Uterus (tissue), 4 donors: Measurements from ENCODE around the gene ALG12. TPM values are rescaled to one million over a fixed set of nuclear protein-coding genes. Genes with fewer than 3 reads are reported as not detected.

Experiments
- DNase-seq, 2 donors: peaks; one replicate each; pipeline ENCODE4 v3.0.0-alpha.2; 2019 to 2020
- H3K27ac ChIP-seq, 2 donors: fragments of 200-600 bp; sonication (generic); 1 replicate in 1 of 2; 2 replicates in 1 of 2; pipeline ENCODE4 v1.5.1; 2016 to 2018
- H3K27me3 ChIP-seq, 2 donors: fragments of 200-600 bp; sonication (generic); one replicate each; pipeline ENCODE4 v1.5.1; 2018 to 2019; ENCODE audit warnings: control low read depth in 1 of 2
- H3K36me3 ChIP-seq, 2 donors: fragments of 200-600 bp; sonication (generic); one replicate each; pipeline ENCODE4 v1.5.1; 2019; ENCODE audit warnings: control low read depth in 1 of 2
- H3K4me1 ChIP-seq, 2 donors: fragments of 200-600 bp; sonication (generic); one replicate each; pipeline ENCODE4 v1.5.1; 2018 to 2019; ENCODE audit warnings: control low read depth in 1 of 2
- H3K4me3 ChIP-seq, 2 donors: fragments of 200-600 bp; sonication (generic); 1 replicate in 1 of 2; 2 replicates in 1 of 2; pipeline ENCODE4 v1.5.1; 2018 to 2019; ENCODE audit warnings: mild to moderate bottlenecking in 1 of 2
- H3K9me3 ChIP-seq, 2 donors: fragments of 200-600 bp; sonication (generic); one replicate each; pipeline ENCODE4 v1.5.1; 2019; ENCODE audit warnings: control low read depth in 1 of 2
- CTCF ChIP-seq, 4 experiments: fragments of 200-600 bp in 2 of 4; fragments of 450-650 bp in 2 of 4; sonication (generic) in 2 of 4; IDR thresholded peaks; one replicate each; pipeline ENCODE4 v1.5.1; 2016 to 2019; ENCODE audit warnings: antibody characterized with exemption in 4 of 4, mild to moderate bottlenecking in 2 of 4, moderate library complexity in 1 of 4
- POLR2A ChIP-seq, 2 donors: fragments of 450-650 bp; IDR thresholded peaks; one replicate each; pipeline ENCODE4 v1.6.1; 2016; ENCODE audit warnings: antibody characterized with exemption in 2 of 2, mild to moderate bottlenecking in 1 of 2, moderate library complexity in 1 of 2
- intact Hi-C: fragments of 100-400 bp; cut with DNase I; formaldehyde crosslinking; loops from one replicate; pipeline ENCODE4 v1.15.1; 2023; ENCODE audit warnings: low total_unique reads
- total RNA-seq, 4 donors: library from RNA; depleted of rRNA in 3 of 4; stranded (reverse); fragments of >200 nt in 3 of 4; gene quantifications; one replicate each; pipeline versions ENCODE4 v1.1.0 to v1.2.4, GENCODE V29; 2014 to 2023
- donor health status: DM: yes; HTN: yes; CAD: no.

ALG12 gene
- total RNA-seq, 4 donors from 2014 or later, result 11.8 to 22.5 (median 18.3) TPM

GRCh38 chr22:49923445-49923844, 5.2 kb upstream of the ALG12 start:
- Histone ChIP-seq H3K36me3 (no peaks in the 10 kb centered on the region), H3K27ac (no peak overlapping the region), H3K4me1 (peaks cover 0 to 6% of the 10 kb centered on the region in 2 donors), H3K4me3 (no peak overlapping the region), H3K27me3 (no peaks in the 10 kb centered on the region), H3K9me3 (no peaks in the 10 kb centered on the region)
- no peak for DNase-seq
- intact Hi-C loops, result loop anchor here (10.0 kb wide), 1 partner anchor 281 kb away; the partner anchor contains the start of gene SELENOO
- TF ChIP-seq POLR2A (IDR thresholded peaks at IDR 0.05), result no peak
- TF ChIP-seq CTCF (IDR thresholded peaks at IDR 0.05), result no peak

- Histone ChIP-seq H3K27ac (no peak overlapping the region), H3K4me3 (no peak overlapping the region), H3K9me3 (no peaks in the 10 kb centered on the region), H3K27me3 (no peaks in the 10 kb centered on the region), H3K4me1 (peaks cover 0 to 6% of the 10 kb centered on the region in 2 donors), H3K36me3 (no peaks in the 10 kb centered on the region)
- intact Hi-C loops, result loop anchor here (10.0 kb wide), 1 partner anchor 282 kb away; the partner anchor contains the start of gene SELENOO
- DNase-seq, result no peak
- no peak for TF ChIP-seq POLR2A (IDR thresholded peaks at IDR 0.05)
- TF ChIP-seq CTCF (IDR thresholded peaks at IDR 0.05), result no peak
These were observed 4.7 kb upstream of the ALG12 start for GRCh38 chr22:49922926-49923325.

GRCh38 chr22:49922484-49922883, 4.2 kb upstream of the ALG12 start:
- Histone ChIP-seq H3K9me3 (no peaks in the 10 kb centered on the region), H3K4me3 (no peak overlapping the region), H3K27ac (no peak overlapping the region), H3K4me1 (peaks cover 0 to 7% of the 10 kb centered on the region in 2 donors), H3K36me3 (no peaks in the 10 kb centered on the region), H3K27me3 (no peaks in the 10 kb centered on the region)
- no peak for TF ChIP-seq POLR2A (IDR thresholded peaks at IDR 0.05)
- no peak for TF ChIP-seq CTCF (IDR thresholded peaks at IDR 0.05)
- intact Hi-C loops, result loop anchor here (10.0 kb wide), 1 partner anchor 282 kb away; the partner anchor contains the start of gene SELENOO
- no peak for DNase-seq

GRCh38 chr22:49921508-49922278, 3.5 kb upstream of the ALG12 start:
- no peaks in the 10 kb centered on the region for H3K9me3 ChIP-seq
- TF ChIP-seq POLR2A (IDR thresholded peaks at IDR 0.05), result no peak
- no peak for TF ChIP-seq CTCF (IDR thresholded peaks at IDR 0.05)
- peaks cover 0 to 15% of the 10 kb centered on the region in 2 donors for H3K4me1 ChIP-seq
- intact Hi-C loops, result loop anchor here (10.0 kb wide), 1 partner anchor 283 kb away; the partner anchor contains the start of gene SELENOO
- H3K4me3 ChIP-seq, result no peak overlapping the region
- H3K27ac ChIP-seq, result no peak overlapping the region
- H3K27me3 ChIP-seq, result no peaks in the 10 kb centered on the region
- no peaks in the 10 kb centered on the region for H3K36me3 ChIP-seq
- no peak for DNase-seq

- Histone ChIP-seq H3K4me1 (peaks cover 0 to 15% of the 10 kb centered on the region in 2 donors), H3K9me3 (no peaks in the 10 kb centered on the region), H3K27me3 (no peaks in the 10 kb centered on the region), H3K27ac (no peak overlapping the region), H3K36me3 (no peaks in the 10 kb centered on the region), H3K4me3 (no peak overlapping the region)
- no peak for DNase-seq
- intact Hi-C loops, result loop anchor here (10.0 kb wide), 1 partner anchor 284 kb away; the partner anchor contains the start of gene SELENOO
- TF ChIP-seq POLR2A (IDR thresholded peaks at IDR 0.05) (no peak), CTCF (IDR thresholded peaks at IDR 0.05) (no peak)
These were observed 2.6 kb upstream of the ALG12 start for GRCh38 chr22:49920859-49921258.
